Neural cell (in vitro differentiated cells): ENCODE data around the gene RFC3.

ENCODE experiments used
- EZH2 ChIP-seq: fragments of 200-600, 300-800 bp; shearing (Covaris generic), sonication (generic); IDR thresholded peaks from 2 replicates; pipeline ENCODE4 v1.6.1; 2014; ENCODE audit warnings: antibody characterized with exemption, low read length, borderline replicate concordance, mild to moderate bottlenecking; ENCODE audit not compliant: insufficient read depth, poor library complexity, severe bottlenecking
- POLR2AphosphoS5 ChIP-seq: IDR thresholded peaks from 2 replicates; pipeline ENCODE4 v1.6.1; 2012
- TAF1 ChIP-seq: IDR thresholded peaks from 2 replicates; pipeline ENCODE4 v1.6.1; 2012; ENCODE audit warnings: low read depth
- TF ChIP-seq, protein P1 (sequence below): fragments of 450-650 bp; IDR thresholded peaks from 2 replicates; pipeline ENCODE4 v1.5.1; 2014; ENCODE audit warnings: antibody characterized with exemption, mild to moderate bottlenecking, moderate library complexity; ENCODE audit not compliant: poor library complexity, severe bottlenecking

- TF ChIP-seq TAF1 (no peak), POLR2AphosphoS5 (no peak), EZH2 (no peak)
- TF ChIP-seq, protein P1, sequence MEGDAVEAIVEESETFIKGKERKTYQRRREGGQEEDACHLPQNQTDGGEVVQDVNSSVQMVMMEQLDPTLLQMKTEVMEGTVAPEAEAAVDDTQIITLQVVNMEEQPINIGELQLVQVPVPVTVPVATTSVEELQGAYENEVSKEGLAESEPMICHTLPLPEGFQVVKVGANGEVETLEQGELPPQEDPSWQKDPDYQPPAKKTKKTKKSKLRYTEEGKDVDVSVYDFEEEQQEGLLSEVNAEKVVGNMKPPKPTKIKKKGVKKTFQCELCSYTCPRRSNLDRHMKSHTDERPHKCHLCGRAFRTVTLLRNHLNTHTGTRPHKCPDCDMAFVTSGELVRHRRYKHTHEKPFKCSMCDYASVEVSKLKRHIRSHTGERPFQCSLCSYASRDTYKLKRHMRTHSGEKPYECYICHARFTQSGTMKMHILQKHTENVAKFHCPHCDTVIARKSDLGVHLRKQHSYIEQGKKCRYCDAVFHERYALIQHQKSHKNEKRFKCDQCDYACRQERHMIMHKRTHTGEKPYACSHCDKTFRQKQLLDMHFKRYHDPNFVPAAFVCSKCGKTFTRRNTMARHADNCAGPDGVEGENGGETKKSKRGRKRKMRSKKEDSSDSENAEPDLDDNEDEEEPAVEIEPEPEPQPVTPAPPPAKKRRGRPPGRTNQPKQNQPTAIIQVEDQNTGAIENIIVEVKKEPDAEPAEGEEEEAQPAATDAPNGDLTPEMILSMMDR, result peak; percentile 37
Observed at GRCh38 chr13:33874871-33875270, 56.9 kb downstream of the RFC3 start.
